ENCODE data around the gene METTL21C.

Gene METTL21C

GRCh38 chr13:102699504-102699903, 4.7 kb upstream of the METTL21C start:
- no peak for TF ChIP-seq CTCF (IDR thresholded peaks at IDR 0.05; ENCODE audit: low read depth, low read length, missing control alignments)
- no peak for DNase-seq (ENCODE audit: extremely low read depth, low read depth)
- no peak overlapping the region for H3K4me3 ChIP-seq (replicated peaks; ENCODE audit: low read depth, low read length)

GRCh38 chr13:102698649-102698980, 3.8 kb upstream of the METTL21C start:
- no peak for TF ChIP-seq CTCF (IDR thresholded peaks at IDR 0.05; ENCODE audit: low read depth, low read length, missing control alignments)
- no peak for DNase-seq (ENCODE audit: extremely low read depth, low read depth)
- no peak overlapping the region for H3K4me3 ChIP-seq (replicated peaks; ENCODE audit: low read depth, low read length)

- DNase-seq (ENCODE audit: extremely low read depth, low read depth), result no peak
- H3K4me3 ChIP-seq (replicated peaks; ENCODE audit: low read depth, low read length), result no peak overlapping the region
- no peak for TF ChIP-seq CTCF (IDR thresholded peaks at IDR 0.05; ENCODE audit: low read depth, low read length, missing control alignments)
Observed at GRCh38 chr13:102697929-102698648, 3.2 kb upstream of the METTL21C start.

- no peak overlapping the region for H3K4me3 ChIP-seq (replicated peaks; ENCODE audit: low read depth, low read length)
- DNase-seq (ENCODE audit: extremely low read depth, low read depth), result no peak
- TF ChIP-seq CTCF (IDR thresholded peaks at IDR 0.05; ENCODE audit: low read depth, low read length, missing control alignments), result no peak
Observed at GRCh38 chr13:102697264-102697663, 2.4 kb upstream of the METTL21C start.

DNA sequence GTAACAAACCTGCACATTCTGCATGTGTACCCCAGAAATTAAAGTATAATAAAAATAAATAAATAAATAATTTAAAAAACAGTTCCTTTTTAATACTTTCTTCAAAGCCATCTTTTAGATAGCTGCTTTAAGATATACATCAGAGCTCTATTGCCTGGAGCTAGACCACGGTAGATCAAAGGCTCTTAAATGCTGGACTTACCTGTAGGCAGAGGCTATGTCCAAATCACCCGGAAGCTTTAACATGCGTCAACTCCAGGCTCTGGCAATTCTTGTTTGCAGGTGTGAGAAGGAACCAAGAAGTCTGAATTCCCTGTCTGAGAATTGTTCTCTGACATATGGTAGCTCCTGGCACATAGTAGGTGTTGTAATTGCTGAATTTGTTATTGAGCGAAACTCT, 1.6 kb upstream of the METTL21C start:
- TF ChIP-seq CTCF (IDR thresholded peaks at IDR 0.05; ENCODE audit: low read depth, low read length, missing control alignments), result no peak
- no peak for DNase-seq (ENCODE audit: extremely low read depth, low read depth)
- no peak overlapping the region for H3K4me3 ChIP-seq (replicated peaks; ENCODE audit: low read depth, low read length)

- no peak overlapping the region for H3K4me3 ChIP-seq (replicated peaks; ENCODE audit: low read depth, low read length)
- DNase-seq (ENCODE audit: extremely low read depth, low read depth), result no peak
- no peak for TF ChIP-seq CTCF (IDR thresholded peaks at IDR 0.05; ENCODE audit: low read depth, low read length, missing control alignments)
Observed at GRCh38 chr13:102693776-102694175, 1.1 kb downstream of the METTL21C start.

DNA sequence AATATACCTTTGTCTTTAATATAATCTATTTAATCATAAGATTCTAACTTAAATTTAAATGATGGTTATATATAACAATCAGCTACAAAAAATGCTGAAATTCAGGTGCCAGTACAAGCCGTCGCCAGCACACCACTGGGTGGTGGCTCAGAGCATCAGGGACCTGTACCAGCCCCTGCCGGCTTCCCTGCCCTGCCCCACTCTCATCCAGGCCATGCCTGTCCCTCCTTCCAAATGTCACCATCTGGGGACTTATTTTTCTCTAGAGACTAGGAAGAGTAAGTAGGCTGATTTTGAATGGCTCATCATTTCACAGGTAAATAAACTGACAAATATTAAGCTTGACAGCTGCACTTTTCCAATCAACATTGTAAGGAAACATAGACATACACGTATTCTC, 1.6 kb downstream of the METTL21C start:
- no peak for DNase-seq (ENCODE audit: extremely low read depth, low read depth)
- no peak overlapping the region for H3K4me3 ChIP-seq (replicated peaks; ENCODE audit: low read depth, low read length)
- no peak for TF ChIP-seq CTCF (IDR thresholded peaks at IDR 0.05; ENCODE audit: low read depth, low read length, missing control alignments)

All from HFF-Myc (cell line).